HepG2 (cell line): ENCODE results near the gene MEIS3. TPM values are rescaled to one million over a fixed set of nuclear protein-coding genes. Genes with fewer than 3 reads are reported as not detected.

ENCODE experiments used
- BCL3 ChIP-seq: sonication (generic); formaldehyde crosslinking; IDR thresholded peaks from 2 replicates; pipeline ENCODE4 v1.5.1; 2020; ENCODE audit warnings: mild to moderate bottlenecking, missing genetic modification reagents, moderate library complexity
- CREB3 ChIP-seq: sonication (generic); formaldehyde crosslinking; IDR thresholded peaks from 2 replicates; pipeline ENCODE4 v1.5.0; 2020; ENCODE audit warnings: missing genetic modification reagents
- IRF9 ChIP-seq: sonication (generic); formaldehyde crosslinking; IDR thresholded peaks from 2 replicates; pipeline ENCODE4 v1.8.0; 2022; ENCODE audit warnings: missing genetic modification reagents, mild to moderate bottlenecking, borderline replicate concordance
- KAT2B ChIP-seq: fragments of 150-350 bp; IDR thresholded peaks from 2 replicates; pipeline ENCODE4 v1.6.1; 2014; ENCODE audit warnings: low read depth, low read length, borderline replicate concordance
- MXD3 ChIP-seq: IDR thresholded peaks from 2 replicates; pipeline ENCODE4 v1.6.1; 2016; ENCODE audit warnings: mild to moderate bottlenecking, missing biosample characterization, missing genetic modification reagents
- ZNF747 ChIP-seq: sonication (generic); formaldehyde crosslinking; IDR thresholded peaks from 2 replicates; pipeline ENCODE4 v1.8.1; 2023; ENCODE audit warnings: missing genetic modification reagents, mild to moderate bottlenecking, borderline replicate concordance
- polyA plus RNA-seq, 8 experiments: library from polyadenylated mRNA; depleted of rRNA in 3 of 8; stranded (reverse) in 7 of 8; unstranded in 1 of 8; fragments of >200 nt; fragmentation: Illumina TruSeq in 4 of 8; extraction: Trizol in 4 of 8; gene quantifications; 2 replicates each; pipeline versions ENCODE4 v1.2.1 to v1.2.3, GENCODE V29; 2011 to 2016; ENCODE audit warnings: low read depth in 4 of 8, missing spikeins in 1 of 8, mixed read lengths in 1 of 8; ENCODE audit not compliant: insufficient read depth in 1 of 8
- total RNA-seq, 5 experiments: library from RNA; depleted of rRNA; stranded (reverse); fragments of >200 nt; fragmentation: Illumina TruSeq; extraction: Trizol; gene quantifications; 2 replicates each; pipeline ENCODE4 v1.2.3, GENCODE V29; 2016; ENCODE audit warnings: low read depth in 1 of 5
- TF ChIP-seq, protein P1 (sequence below): sonication (generic); formaldehyde crosslinking; IDR thresholded peaks from 2 replicates; pipeline ENCODE4 v1.8.1; 2023; ENCODE audit warnings: mild to moderate bottlenecking, inconsistent platforms, moderate library complexity, missing genetic modification reagents, borderline replicate concordance
- TF ChIP-seq, protein P2 (sequence below): sonication (generic); formaldehyde crosslinking; IDR thresholded peaks from 2 replicates; pipeline ENCODE4 v1.5.1; 2020; ENCODE audit warnings: missing genetic modification reagents, mild to moderate bottlenecking, borderline replicate concordance
- TF ChIP-seq, protein P3 (sequence below): IDR thresholded peaks from 2 replicates; pipeline ENCODE4 v1.6.1; 2016; ENCODE audit warnings: missing genetic modification reagents, missing compliant biosample characterization
- TF ChIP-seq, protein P4 (sequence below): sonication (generic); formaldehyde crosslinking; IDR thresholded peaks from 2 replicates; pipeline ENCODE4 v1.4.0; 2020; ENCODE audit warnings: missing genetic modification reagents, borderline replicate concordance
- TF ChIP-seq, protein P5 (sequence below): sonication (generic); formaldehyde crosslinking; IDR thresholded peaks from 2 replicates; pipeline ENCODE4 v1.4.0; 2020; ENCODE audit warnings: missing genetic modification reagents

The MEIS3 gene
- total and polyA plus RNA-seq, 2 of the 13 experiments (the other 11 are each of a cell fraction or from before 2014, with no cell fraction given): 0.09 to 0.70 TPM

DNA sequence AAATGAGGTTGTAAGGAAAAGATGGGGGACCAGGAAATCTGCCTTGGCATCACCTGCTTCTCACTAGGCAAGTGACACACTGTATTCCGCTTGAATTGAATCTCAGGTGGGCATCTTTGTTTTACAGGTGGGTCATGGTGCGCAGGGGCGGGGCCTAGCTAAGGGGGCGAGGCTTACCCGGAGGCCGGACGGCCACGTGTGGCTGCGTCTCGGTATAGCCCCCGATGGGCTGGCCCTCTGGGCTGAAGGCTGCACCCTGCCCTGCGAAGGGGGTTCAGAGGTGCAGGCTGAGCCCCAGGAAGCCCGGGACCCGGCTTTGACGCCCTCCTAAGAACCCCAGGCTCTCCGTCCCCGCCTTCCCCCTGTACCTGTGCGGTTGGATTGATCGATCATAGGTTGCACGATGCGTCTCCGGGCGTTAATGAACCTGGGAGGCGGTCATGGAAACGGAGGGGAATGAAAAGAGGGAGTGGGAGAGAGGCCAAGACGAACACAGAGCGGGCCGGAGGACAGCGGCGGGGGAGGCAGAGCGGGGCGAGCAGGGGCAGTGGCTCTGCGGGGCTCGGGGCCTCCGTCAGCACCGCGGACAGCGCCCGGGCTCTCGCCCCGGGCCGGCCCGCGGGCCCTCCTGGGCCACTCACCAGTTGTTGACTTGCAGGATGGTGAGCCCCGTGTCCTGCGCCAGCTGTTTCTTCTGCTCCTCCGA is 12.5 kb downstream of the MEIS3 start (continued):
- TF ChIP-seq BCL3 (CRISPR knock-in tag): 0 out of 2 replicates have a peak, but pooled peaks have one; percentile 67
- TF ChIP-seq IRF9: no peak
- TF ChIP-seq, protein P1, sequence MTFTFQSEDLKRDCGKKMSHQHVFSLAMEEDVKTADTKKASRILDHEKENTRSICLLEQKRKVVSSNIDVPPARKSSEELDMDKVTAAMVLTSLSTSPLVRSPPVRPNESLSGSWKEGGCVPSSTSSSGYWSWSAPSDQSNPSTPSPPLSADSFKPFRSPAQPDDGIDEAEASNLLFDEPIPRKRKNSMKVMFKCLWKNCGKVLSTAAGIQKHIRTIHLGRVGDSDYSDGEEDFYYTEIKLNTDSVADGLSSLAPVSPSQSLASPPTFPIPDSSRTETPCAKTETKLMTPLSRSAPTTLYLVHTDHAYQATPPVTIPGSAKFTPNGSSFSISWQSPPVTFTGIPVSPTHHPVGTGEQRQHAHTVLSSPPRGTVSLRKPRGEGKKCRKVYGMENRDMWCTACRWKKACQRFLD (CRISPR knock-in tag): no peak
- peak; percentile 88 for TF ChIP-seq MXD3 (CRISPR knock-in tag)
- TF ChIP-seq, protein P2, sequence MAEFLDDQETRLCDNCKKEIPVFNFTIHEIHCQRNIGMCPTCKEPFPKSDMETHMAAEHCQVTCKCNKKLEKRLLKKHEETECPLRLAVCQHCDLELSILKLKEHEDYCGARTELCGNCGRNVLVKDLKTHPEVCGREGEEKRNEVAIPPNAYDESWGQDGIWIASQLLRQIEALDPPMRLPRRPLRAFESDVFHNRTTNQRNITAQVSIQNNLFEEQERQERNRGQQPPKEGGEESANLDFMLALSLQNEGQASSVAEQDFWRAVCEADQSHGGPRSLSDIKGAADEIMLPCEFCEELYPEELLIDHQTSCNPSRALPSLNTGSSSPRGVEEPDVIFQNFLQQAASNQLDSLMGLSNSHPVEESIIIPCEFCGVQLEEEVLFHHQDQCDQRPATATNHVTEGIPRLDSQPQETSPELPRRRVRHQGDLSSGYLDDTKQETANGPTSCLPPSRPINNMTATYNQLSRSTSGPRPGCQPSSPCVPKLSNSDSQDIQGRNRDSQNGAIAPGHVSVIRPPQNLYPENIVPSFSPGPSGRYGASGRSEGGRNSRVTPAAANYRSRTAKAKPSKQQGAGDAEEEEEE (CRISPR knock-in tag): no peak
- TF ChIP-seq, protein P3, sequence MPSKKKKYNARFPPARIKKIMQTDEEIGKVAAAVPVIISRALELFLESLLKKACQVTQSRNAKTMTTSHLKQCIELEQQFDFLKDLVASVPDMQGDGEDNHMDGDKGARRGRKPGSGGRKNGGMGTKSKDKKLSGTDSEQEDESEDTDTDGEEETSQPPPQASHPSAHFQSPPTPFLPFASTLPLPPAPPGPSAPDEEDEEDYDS: no peak
- TF ChIP-seq, protein P4, sequence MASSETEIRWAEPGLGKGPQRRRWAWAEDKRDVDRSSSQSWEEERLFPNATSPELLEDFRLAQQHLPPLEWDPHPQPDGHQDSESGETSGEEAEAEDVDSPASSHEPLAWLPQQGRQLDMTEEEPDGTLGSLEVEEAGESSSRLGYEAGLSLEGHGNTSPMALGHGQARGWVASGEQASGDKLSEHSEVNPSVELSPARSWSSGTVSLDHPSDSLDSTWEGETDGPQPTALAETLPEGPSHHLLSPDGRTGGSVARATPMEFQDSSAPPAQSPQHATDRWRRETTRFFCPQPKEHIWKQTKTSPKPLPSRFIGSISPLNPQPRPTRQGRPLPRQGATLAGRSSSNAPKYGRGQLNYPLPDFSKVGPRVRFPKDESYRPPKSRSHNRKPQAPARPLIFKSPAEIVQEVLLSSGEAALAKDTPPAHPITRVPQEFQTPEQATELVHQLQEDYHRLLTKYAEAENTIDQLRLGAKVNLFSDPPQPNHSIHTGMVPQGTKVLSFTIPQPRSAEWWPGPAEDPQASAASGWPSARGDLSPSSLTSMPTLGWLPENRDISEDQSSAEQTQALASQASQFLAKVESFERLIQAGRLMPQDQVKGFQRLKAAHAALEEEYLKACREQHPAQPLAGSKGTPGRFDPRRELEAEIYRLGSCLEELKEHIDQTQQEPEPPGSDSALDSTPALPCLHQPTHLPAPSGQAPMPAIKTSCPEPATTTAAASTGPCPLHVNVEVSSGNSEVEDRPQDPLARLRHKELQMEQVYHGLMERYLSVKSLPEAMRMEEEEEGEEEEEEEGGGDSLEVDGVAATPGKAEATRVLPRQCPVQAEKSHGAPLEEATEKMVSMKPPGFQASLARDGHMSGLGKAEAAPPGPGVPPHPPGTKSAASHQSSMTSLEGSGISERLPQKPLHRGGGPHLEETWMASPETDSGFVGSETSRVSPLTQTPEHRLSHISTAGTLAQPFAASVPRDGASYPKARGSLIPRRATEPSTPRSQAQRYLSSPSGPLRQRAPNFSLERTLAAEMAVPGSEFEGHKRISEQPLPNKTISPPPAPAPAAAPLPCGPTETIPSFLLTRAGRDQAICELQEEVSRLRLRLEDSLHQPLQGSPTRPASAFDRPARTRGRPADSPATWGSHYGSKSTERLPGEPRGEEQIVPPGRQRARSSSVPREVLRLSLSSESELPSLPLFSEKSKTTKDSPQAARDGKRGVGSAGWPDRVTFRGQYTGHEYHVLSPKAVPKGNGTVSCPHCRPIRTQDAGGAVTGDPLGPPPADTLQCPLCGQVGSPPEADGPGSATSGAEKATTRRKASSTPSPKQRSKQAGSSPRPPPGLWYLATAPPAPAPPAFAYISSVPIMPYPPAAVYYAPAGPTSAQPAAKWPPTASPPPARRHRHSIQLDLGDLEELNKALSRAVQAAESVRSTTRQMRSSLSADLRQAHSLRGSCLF (CRISPR knock-in tag): no peak
- no peak for TF ChIP-seq KAT2B
- TF ChIP-seq ZNF747: no peak
- TF ChIP-seq CREB3 (CRISPR knock-in tag): 0 out of 2 replicates have a peak, but pooled peaks have one; percentile 53
- TF ChIP-seq, protein P5, sequence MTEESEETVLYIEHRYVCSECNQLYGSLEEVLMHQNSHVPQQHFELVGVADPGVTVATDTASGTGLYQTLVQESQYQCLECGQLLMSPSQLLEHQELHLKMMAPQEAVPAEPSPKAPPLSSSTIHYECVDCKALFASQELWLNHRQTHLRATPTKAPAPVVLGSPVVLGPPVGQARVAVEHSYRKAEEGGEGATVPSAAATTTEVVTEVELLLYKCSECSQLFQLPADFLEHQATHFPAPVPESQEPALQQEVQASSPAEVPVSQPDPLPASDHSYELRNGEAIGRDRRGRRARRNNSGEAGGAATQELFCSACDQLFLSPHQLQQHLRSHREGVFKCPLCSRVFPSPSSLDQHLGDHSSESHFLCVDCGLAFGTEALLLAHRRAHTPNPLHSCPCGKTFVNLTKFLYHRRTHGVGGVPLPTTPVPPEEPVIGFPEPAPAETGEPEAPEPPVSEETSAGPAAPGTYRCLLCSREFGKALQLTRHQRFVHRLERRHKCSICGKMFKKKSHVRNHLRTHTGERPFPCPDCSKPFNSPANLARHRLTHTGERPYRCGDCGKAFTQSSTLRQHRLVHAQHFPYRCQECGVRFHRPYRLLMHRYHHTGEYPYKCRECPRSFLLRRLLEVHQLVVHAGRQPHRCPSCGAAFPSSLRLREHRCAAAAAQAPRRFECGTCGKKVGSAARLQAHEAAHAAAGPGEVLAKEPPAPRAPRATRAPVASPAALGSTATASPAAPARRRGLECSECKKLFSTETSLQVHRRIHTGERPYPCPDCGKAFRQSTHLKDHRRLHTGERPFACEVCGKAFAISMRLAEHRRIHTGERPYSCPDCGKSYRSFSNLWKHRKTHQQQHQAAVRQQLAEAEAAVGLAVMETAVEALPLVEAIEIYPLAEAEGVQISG (CRISPR knock-in tag): peak; percentile 32; the same call in 1 of the 2 replicates
